ENCODE measurements around the gene C1QA. TPM values are rescaled to one million over a fixed set of nuclear protein-coding genes. Genes with fewer than 3 reads are reported as not detected.

Gene C1QA, protein sequence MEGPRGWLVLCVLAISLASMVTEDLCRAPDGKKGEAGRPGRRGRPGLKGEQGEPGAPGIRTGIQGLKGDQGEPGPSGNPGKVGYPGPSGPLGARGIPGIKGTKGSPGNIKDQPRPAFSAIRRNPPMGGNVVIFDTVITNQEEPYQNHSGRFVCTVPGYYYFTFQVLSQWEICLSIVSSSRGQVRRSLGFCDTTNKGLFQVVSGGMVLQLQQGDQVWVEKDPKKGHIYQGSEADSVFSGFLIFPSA
- total RNA-seq (2014; rRNA removed; shearing (Covaris generic)) = not detected in 2 replicates

DNA sequence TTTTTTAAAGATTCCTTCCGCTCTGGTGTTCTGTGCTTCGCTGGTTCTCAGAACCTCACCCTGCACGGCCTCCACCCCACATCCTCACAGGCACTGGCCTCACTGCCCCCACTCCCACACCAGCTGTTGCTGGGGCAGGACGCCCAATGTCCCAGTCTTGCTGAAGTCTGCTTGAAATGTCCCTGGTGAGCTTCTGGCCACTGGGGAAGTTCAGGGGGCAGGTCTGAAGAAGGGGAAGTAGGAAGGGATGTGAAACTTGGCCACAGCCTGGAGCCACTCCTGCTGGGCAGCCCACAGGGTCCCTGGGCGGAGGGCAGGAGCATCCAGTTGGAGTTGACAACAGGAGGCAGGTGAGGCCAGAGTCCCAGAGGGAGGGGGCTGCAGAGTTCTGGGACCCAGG, at the start of gene C1QA:
C1QA (plus strand) TSS at position 276 of the 400 bp plus-strand sequence. CDS start 989 bp downstream, outside the sequence.
- DNase-seq (ENCODE audit: low spot score) = no peak

DNA sequence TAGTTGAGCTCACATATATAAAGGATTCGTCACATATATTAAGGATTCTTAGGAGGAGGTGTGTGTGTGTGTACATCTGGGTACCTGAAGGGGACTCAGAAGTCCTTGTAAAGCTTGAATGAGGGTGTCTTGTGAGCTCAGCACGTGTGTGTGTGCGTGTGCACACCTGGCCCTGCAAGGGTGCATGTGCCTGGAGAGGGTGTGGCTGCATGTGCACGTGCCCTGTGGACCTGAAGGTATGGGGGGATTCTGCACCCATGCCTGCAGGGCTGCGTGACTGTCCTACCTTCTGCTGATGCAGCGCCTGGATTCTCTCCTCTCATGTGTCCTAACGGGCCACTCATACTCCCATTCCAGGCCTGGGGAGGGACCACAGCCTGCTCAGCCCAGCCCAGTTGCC, 49.2 kb upstream of the C1QA start:
- DNase-seq (ENCODE audit: low spot score) = no peak

DNA sequence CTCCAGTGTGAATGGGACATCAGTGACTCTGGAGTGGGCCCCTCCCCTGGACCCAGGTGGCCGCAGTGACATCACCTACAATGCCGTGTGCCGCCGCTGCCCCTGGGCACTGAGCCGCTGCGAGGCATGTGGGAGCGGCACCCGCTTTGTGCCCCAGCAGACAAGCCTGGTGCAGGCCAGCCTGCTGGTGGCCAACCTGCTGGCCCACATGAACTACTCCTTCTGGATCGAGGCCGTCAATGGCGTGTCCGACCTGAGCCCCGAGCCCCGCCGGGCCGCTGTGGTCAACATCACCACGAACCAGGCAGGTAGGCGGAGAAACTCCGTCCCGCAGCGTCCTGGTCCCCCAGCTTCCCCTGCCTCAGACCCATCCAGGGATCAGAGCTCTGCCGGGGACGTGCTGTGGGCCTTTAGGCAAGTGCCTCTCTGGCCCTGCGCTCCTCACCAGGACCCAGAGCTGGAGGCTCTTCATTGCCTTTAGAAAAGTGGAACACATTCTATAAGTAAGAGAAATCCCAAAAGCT, 47.5 kb upstream of the C1QA start:
- DNase-seq (ENCODE audit: low spot score) = no peak

DNA sequence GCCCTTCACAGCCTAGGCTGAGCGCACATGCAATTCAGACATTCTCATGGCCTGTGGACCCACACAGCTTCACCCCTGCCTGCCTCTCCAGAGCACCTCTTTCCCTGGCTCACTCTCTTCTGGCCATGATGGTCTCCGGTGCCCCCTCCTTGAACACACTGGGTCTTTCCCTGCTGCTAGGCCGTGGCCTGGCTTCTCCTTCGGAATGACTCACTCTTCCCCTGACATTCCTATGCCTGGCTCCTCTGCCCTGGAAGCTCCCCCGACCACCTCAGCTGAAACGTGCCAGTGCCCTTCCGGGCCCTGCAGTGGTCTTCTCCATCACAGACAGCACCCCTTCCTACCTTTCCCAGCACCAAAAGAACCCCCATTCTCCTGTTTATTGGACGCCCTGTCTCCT, 44.9 kb upstream of the C1QA start:
- no peak for DNase-seq (ENCODE audit: low spot score)

GRCh38 chr1:22592051-22592450, 44.4 kb upstream of the C1QA start:
- no peak for DNase-seq (ENCODE audit: low spot score)

DNA sequence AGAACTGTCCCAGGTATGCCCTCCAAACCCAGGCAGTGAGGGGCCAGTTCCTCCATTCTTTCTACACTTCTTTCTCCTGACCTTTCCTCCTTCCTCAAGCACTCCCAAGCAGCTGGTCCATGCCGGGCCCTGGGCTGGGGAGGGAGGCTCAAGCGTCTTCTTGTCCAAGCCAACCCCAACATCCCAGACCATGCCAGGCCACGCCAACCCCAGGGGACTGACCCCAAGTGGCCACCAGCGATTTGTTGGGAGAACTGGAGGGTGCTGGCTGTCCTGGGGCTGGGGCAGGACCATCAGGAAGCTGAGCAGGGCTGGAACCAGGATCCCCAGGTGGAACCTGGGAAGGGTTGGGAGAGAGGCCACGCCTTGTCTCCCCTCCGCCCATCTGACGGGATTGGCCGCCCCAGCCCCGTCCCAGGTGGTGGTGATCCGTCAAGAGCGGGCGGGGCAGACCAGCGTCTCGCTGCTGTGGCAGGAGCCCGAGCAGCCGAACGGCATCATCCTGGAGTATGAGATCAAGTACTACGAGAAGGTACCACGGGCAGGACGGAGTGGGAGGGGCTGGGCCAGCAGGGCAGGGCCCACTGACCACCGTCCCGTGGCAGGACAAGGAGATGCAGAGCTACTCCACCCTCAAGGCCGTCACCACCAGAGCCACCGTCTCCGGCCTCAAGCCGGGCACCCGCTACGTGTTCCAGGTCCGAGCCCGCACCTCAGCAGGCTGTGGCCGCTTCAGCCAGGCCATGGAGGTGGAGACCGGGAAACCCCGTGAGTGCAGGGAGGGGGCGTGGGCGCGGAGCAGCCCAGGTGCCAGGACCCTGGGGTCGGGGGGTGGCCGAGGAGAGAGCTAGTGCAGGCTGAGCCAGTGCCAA, 43.3 kb upstream of the C1QA start:
- DNase-seq (ENCODE audit: low spot score) = no peak

DNA sequence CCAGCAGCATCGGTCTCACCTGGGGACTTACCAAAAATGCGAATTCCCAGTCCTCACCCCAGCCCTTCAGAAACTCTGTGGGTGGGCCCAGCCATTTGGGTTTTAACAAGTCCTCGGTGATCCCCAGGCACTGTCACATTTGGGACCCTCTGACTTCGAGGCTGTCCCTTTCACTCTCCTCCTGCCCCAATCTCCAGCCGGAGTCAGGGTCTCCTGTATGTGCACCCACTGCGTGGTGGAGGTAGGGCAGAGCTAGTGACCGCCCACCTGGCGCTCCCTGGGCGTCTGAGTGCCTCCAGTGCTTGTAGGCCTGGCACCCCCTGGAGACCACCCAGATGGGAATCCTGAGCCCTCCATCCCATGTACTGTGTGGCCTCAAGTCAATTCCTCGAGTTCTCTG, 42.0 kb upstream of the C1QA start:
- DNase-seq (ENCODE audit: low spot score) = no peak

GRCh38 chr1:22595108-22595507, 41.3 kb upstream of the C1QA start:
- DNase-seq (ENCODE audit: low spot score) = no peak

- DNase-seq (ENCODE audit: low spot score) = no peak
Observed at GRCh38 chr1:22597301-22597965, 39.0 kb upstream of the C1QA start.

DNA sequence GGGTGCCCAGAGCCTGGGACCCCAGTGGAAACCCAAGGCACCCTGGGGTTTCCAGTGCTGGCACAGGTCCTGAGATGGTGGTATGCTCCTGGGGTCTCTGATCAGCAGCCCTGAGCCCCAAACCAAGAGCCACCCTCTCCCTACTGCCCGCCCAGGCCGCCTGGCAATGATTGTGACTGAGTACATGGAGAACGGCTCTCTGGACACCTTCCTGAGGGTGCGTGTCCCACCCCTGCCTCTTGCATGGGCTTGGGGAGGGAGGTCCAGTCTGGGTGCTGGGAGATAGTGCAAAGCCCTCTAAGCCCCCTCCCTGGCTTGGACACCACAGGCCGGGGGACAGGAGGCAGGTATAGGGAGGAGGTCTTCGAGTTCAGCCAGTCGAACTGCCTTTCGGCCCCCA, 38.4 kb upstream of the C1QA start:
- no peak for DNase-seq (ENCODE audit: low spot score)

GRCh38 chr1:22598736-22599135, 37.7 kb upstream of the C1QA start:
- DNase-seq (ENCODE audit: low spot score) = no peak

GRCh38 chr1:22600071-22600816, 36.2 kb upstream of the C1QA start:
- DNase-seq (ENCODE audit: low spot score) = no peak

DNA sequence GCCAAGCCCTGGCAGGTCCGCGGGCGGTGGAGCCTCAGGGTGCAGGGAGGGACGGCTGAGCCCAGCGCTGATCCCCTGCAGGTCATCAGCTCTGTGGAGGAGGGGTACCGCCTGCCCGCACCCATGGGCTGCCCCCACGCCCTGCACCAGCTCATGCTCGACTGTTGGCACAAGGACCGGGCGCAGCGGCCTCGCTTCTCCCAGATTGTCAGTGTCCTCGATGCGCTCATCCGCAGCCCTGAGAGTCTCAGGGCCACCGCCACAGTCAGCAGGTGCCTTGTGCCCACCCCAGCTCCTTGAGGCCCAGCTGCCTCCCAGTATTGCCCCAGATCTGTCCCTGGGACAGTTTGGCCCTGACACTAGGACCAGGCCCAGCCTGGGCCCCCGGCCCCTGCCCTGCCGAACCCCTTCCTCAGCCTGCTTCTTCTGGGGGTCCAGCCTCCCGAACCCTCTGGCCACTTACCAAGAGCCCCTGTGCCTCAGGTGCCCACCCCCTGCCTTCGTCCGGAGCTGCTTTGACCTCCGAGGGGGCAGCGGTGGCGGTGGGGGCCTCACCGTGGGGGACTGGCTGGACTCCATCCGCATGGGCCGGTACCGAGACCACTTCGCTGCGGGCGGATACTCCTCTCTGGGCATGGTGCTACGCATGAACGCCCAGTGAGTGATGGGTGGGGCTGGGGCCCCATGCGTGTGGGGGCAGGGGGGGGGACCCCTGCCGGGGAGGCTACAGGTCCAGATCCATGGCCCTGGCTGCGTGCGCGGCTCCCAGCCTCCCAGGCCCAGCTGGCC, 35.4 kb upstream of the C1QA start:
- no peak for DNase-seq (ENCODE audit: low spot score)

- no peak for DNase-seq (ENCODE audit: low spot score)
Observed at GRCh38 chr1:22601610-22602009, 34.8 kb upstream of the C1QA start.

DNA sequence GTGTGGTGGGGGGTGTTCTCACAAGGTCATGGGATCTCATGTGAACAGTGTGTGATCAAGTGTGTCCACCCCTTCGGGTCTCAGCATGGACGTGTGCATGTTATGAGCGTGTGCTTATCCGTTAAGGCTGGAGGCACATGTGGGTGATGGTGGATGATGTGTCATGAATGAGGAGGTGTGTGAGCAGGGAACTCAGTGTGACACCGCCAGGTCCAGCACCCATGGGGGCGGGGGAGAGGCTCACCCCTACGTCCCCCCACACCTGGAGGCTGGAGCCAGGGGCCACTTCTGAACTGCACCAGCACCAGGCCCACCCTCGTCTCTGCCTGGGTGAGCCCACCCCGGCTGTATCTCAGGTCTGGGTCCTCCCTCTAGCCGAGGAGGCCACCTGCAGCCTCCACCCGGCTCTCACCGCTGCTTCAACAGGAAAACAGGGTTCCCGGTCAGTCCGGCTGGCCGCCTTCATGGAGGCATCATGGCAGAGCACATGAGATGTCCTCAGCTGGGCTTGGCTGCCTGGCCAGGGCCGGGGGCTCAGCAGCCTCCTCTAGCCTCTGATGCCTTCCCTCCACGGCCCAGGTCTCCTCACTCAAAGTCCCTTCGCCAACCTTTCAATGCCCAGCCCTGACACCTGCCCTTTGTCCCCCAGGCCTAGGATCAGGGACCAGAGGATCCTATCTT, 34.2 kb upstream of the C1QA start:
- DNase-seq (ENCODE audit: low spot score) = no peak

- DNase-seq (ENCODE audit: low spot score) = no peak
Observed at GRCh38 chr1:22606161-22606560, 30.3 kb upstream of the C1QA start.

DNA sequence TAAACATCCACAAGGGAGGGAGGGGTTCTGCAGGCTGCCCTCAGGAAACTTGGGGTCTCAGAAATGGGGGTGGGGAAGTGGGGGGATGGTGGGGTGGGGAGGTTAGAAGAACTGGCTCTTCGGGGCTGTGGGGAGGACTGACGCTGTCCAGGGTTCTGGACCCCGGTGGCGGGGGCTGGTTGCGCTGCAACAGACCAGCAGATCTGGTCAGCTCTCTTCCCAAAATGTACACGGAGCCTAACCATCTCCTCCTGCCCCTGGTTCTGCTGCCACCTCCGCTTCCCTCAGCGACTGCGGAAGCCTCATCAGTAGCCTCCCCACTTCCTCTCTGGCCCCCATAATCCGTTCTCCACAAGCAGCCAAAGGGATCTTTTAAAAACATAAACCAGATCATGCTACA, 29.3 kb upstream of the C1QA start:
- DNase-seq (ENCODE audit: low spot score) = no peak

GRCh38 chr1:22608361-22608760, 28.1 kb upstream of the C1QA start:
- DNase-seq (ENCODE audit: low spot score) = no peak

GRCh38 chr1:22609291-22609690, 27.1 kb upstream of the C1QA start:
- DNase-seq (ENCODE audit: low spot score) = no peak

DNA sequence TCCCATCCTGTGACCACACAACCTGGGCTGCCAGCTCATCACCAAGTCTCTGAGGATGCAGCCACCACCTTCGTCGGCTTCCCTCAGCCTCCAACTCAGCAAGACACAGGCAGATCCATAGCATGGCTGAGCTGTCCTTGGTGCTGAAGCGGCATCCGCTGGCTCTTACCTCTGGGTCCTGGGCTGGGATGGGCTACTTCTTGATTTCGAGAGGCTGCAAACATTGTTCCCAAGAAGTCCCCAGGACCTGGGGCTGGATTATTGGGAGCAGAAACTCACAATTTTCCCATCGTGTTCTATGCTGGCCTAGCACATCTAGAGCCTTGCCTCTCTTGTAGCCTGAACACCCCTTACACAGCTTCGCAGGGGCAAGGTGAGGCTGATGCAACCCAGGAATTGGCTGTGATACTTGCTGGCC, 24.9 kb upstream of the C1QA start:
- peak; percentile 46 for DNase-seq (ENCODE audit: low spot score)

Data from A172 (cell line).